NCI-H524 treated with DMSO at 0.1 percent for 48 hours (cell line): ENCODE data around the gene SIM2.

Source experiments
- DNase-seq: peaks from one replicate; lab custom pipeline; 2025; lab: John Stamatoyannopoulos, UW

SIM2 gene

DNA sequence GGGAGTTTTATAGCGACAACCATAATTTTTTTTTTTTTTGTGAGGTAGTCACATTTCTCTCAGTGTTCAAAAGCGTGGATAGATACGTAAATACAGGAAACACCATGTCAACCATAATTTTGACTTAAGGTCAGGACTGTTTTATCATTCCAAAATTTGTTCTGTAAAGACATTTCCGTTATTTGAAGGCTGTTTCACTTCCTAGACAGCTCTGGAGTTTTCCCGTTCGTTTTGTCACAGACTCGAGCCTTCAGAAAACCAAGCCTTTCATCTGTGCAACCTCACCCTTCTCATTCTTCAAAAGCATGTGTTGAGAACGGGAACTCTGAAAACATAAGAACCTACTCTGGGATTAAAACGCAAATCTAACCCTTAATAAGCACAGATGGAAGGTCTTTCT, 17.9 kb downstream of the SIM2 start:
- DNase-seq, result no peak

DNA sequence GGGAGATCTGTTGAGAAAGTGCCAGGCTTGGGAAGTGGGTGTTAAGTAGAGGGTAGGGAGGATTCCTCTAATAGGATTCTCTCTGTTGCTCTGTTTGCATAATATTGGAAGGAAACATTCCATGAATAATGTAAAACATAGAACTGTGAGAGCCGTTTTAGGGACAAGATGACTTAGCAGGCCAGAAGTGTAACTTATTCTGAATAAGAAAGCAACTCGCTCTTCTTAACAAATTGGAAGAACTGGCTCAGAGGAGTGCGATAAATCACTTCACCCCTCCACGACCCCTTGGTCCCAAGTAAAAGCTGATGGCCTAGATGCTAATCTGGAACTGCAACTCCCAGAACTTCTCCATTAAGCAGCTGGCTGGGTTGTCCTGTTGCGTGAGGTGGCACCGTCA, 19.1 kb downstream of the SIM2 start:
- DNase-seq, result no peak

DNA sequence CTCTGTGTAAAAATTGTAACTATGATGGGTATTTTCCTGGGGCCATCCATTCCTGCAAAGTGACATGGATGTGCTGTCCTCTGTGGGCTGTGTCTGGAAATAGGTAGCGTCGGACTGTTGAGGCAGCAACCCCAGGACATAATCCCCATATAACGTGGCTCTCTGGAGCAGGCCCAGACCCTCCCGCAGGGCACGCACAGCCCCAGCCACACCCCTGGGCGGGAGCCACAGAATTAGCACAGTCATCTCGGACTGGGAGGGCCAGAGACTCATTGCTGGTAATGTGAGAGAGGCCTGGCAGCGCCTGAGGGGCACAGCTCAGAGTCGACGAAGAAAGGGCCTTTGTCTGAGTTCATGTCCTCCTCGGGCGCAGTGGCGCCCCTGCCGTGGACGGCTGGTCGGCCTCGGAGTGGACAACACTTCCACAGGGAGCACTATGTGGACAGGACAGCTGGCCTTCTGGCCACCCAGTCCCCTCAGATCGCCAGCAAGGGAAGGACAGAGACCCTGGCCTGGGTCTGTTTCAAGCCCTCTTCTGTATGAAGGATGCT, 20.1 kb downstream of the SIM2 start:
- DNase-seq, result no peak

GRCh38 chr21:36719614-36720013, 20.7 kb downstream of the SIM2 start:
- no peak for DNase-seq

GRCh38 chr21:36721817-36722216, 22.9 kb downstream of the SIM2 start:
- DNase-seq, result no peak

GRCh38 chr21:36722370-36723368, 23.8 kb downstream of the SIM2 start:
- no peak for DNase-seq

- no peak for DNase-seq
Measured at GRCh38 chr21:36723371-36723881, 24.5 kb downstream of the SIM2 start.

DNA sequence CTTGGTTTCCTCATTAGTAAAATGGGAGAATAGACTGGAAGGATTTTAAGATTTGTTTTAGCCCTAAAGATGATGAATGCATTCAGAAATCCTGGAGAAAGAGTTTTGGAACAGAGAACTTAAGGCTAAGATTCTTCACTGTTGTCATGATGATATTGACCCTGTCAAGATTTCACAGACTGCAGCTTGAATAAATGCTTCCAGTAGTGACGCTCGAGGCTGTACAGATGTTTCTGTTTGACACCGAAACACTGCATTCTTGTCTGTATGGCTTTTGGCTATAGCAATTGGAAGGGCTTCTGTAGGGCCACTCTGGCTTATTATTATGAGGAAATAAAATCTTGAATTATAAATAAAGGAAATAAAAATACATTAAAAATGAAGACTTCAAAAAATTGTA, 25.7 kb downstream of the SIM2 start:
- DNase-seq, result no peak

GRCh38 chr21:36725793-36726386, 27.0 kb downstream of the SIM2 start:
- DNase-seq, result no peak

- DNase-seq, result no peak
Measured at GRCh38 chr21:36727866-36728265, 29.0 kb downstream of the SIM2 start.

- DNase-seq, result no peak
Measured at GRCh38 chr21:36728371-36729111, 29.6 kb downstream of the SIM2 start.

DNA sequence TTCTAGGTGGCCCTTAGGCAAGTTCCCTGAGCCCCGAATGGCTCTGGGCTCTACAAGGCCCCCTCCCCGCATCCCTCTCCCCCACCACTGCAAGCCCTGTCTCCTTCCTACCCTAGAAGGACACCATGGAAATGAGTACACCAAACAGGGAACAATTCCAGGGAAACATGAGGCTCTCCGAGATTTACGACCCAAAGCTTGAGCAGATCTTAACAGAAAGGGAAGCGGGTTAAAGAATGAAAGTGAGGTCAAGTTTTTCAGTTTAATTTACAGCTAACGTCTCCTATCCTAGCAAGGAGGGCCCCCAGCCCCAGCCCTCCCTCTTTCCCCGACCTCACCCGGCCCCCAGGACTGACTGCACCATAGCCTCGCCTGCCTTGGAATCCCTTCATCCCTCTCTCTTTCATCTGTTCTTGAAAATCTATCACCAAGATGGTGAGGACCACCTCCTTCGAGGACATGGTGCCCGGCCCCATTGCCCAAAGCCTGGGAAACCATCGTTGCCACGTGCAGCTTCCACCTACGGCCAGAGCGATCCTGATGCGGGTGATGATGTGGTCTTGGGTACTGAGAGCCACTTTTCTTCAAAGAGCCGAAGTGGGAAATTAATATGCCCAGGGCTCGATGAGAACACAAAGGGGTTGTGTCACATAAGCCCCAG, 30.5 kb downstream of the SIM2 start:
- no peak for DNase-seq

- no peak for DNase-seq
Measured at GRCh38 chr21:36730291-36731281, 31.7 kb downstream of the SIM2 start.

DNA sequence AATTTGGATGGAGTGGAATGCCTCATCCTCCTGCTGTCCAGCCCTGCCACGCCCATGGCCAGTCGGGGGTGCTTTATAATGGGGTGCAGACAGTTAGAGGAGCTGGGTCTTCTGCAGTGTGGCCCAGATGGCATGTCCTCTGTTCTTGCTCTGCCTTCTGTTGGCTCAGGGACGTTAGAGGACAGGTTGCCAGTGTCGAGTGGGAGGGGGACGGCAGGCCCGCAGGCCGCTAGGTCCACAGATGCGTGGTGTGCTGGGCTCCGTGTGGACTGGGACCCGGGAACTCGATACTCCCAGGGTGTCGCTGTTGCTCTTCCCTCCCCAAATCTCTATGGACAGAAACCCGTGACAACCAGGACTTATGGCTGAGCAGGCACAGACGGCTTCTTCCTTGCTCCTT, 33.3 kb downstream of the SIM2 start:
- no peak for DNase-seq

DNA sequence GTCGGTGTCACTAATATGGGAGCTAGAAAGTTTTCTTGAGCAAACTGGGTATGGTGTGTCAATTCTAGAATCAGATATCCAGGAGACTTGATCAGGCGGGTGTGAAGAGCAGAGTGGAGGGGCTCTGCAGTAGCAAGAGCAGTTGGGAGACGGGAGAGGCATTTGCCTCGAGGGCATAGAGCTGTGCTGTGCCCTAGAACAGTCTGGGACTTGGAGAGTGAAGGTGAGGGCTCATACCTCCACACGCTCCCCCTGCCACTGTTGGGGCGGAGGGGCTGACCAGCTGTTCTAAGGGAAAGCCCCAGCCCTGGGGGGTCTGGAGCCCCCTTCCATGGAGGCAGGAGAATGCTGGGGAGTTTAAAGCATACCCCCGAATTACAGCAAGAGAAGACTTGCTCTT, 33.8 kb downstream of the SIM2 start:
- DNase-seq, result no peak

GRCh38 chr21:36733857-36734256, 34.9 kb downstream of the SIM2 start:
- no peak for DNase-seq

DNA sequence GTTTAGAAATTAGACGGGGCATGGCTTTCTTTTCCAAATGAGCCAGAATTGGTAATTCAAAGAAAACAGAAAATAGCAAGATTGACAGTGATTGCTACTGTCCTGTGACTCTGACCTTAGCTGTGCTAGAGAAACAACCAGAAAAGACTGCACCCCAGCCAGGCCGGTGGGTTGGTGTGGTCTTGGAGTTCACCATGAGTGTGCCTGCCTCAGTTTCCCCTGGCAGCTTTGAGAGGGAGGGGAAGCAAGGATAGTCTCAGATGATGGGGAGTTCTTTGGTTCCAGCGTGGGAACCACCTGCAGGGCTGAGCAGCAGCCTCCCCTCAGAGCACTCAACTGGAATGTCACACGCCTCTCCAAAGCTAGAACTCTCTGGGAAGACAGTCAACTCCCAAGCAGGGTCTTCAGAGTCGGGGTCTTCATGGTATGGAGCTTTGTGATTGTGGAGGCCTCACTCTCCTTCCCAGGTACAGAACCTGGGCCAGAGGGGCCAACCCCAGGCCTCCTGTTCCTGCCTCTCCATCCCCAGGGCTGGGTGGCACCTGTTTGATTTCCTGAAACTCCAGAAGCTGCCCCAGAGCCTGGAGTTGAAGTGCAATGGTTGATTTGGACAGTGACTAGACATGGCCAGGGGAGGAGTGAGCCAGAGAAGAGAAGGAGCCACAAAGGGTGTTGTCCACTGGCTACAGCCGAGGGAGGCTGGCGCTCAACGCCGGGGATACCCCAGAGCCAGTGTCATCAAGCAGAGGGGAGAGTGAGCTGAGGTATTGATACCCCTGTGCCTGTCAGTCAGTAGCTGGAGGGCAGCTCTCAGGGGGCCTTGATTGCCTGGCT, 35.7 kb downstream of the SIM2 start:
- DNase-seq, result no peak

DNA sequence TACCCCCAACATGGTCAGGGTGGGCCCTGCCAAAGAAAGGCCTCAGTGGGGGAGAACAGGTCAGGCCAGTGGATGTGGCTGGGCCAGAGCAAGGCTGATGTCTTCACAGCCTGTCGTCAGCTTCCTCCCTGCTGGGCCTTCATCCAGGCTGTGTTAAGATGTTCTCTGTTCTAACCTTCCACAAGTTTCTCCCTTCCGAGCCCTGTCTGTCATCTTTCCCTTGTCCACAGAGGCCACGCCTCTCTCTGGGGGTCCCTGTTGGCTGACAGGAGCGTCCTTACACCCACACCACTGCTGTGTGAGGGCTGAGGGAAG, 36.2 kb downstream of the SIM2 start:
- DNase-seq, result no peak

DNA sequence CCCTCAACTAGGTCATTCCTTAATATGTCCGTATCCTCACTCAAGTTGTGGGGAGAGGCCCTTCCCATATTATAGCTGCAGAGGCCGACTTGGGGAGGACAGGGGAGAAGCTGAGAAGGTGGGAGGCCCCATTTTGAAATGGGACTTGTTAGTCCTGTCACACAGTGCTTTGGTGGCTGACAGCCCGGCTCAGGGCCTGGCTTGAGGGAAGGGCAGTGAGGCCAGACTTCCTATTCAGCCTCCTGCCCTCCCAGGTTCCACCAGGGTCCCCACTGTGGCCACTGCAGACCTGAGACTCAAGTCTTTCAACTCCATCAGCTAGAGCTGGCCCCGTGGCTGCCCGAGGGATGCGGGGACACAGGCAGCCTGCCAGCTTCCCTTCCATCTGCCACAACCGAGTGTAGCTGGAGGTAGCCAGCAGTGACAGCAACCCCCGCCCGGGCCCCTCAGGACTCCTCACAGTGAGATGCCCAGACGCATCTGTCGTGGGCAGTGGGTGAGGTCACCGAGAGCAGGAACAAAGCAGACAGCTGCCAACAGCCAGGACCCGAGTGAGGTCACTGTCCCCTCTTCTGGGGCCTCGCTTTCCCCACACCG, 36.9 kb downstream of the SIM2 start:
- no peak for DNase-seq
